Measurements from ENCODE around the gene MYBPC1. TPM values are rescaled to one million over a fixed set of nuclear protein-coding genes. Genes with fewer than 3 reads are reported as not detected.
"Not testable (repeated sequence)": the region's sequence is repeated elsewhere in the genome, so short reads cannot be mapped to it uniquely, and the experiment has no call there.

The MYBPC1 gene
- total RNA-seq, 1 experiment from 2014 or later = not detected

DNA sequence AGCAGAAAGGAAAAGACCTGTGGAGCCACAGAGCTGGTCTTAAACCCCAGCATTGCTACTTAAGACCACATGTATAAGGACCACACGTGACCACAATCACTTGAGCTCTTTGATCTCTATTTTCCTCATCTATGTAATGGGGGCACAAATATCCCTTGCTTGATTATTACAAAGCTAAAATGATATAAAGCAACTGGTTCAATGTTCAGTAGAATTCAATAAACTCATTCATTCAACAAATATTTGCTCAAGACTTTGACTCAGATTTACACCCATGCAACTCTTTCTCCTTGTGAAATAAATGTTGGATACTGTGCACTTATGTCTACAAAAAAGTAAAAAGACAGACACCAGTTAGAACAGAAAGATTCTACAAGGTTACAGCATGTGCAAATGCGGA, 80.8 kb downstream of the MYBPC1 start:
- no CpG with 5 or more reads among the region's 2 CpGs for WGBS (ENCODE audit: extremely low coverage, insufficient read length, low lambda C conversion rate)
- TF ChIP-seq, protein P1, sequence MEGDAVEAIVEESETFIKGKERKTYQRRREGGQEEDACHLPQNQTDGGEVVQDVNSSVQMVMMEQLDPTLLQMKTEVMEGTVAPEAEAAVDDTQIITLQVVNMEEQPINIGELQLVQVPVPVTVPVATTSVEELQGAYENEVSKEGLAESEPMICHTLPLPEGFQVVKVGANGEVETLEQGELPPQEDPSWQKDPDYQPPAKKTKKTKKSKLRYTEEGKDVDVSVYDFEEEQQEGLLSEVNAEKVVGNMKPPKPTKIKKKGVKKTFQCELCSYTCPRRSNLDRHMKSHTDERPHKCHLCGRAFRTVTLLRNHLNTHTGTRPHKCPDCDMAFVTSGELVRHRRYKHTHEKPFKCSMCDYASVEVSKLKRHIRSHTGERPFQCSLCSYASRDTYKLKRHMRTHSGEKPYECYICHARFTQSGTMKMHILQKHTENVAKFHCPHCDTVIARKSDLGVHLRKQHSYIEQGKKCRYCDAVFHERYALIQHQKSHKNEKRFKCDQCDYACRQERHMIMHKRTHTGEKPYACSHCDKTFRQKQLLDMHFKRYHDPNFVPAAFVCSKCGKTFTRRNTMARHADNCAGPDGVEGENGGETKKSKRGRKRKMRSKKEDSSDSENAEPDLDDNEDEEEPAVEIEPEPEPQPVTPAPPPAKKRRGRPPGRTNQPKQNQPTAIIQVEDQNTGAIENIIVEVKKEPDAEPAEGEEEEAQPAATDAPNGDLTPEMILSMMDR (conservative IDR thresholded peaks at IDR 0.05) = no peak
- no peak overlapping the region for H2BK15ac ChIP-seq (ENCODE audit: low read depth, low read length)

DNA sequence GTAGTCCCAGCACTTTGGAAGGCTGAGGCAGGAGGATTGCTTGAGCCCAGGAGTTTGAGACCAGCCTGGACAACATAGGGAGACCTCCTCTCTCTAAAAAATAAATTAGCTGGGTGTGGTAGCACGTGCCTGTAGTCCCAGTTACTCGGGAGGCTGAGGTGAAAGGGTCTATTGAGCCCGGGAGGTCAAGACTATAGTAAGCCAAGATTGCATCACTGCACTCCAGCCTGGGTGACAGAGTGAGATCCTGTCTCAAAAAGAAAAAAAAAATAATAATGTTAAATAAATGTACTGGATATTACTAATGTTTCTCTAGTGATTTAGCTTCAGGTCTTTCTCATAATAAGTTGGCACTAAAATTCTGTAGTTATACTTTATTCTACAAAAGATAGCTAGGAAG, 81.7 kb downstream of the MYBPC1 start:
- not testable (repeated sequence) for H3K23ac ChIP-seq (ENCODE audit: insufficient read length, low read depth, low read length); H3K27me3 Mint-ChIP-seq (ENCODE audit: low read depth); H3K79me1 ChIP-seq (ENCODE audit: insufficient read depth, low read depth, low read length, poor library complexity, severe bottlenecking); H2BK120ac ChIP-seq (ENCODE audit: low read depth, low read length, poor library complexity, severe bottlenecking); H3K4ac ChIP-seq (ENCODE audit: low read depth, low read length); H2BK5ac ChIP-seq (ENCODE audit: insufficient read length, low read length); H2AK5ac ChIP-seq (ENCODE audit: insufficient read length, low read length); H3K79me2 ChIP-seq (ENCODE audit: insufficient read depth, low read length); H3K4me3 Mint-ChIP-seq; H4K20me1 ChIP-seq (ENCODE audit: control insufficient read depth, insufficient read depth, insufficient read length); H3K23me2 ChIP-seq (ENCODE audit: insufficient read length, low read depth, low read length, poor library complexity, severe bottlenecking); H3K27ac ChIP-seq (ENCODE audit: insufficient read length, low read depth, low read length); H4K5ac ChIP-seq (ENCODE audit: insufficient read length, low read depth, low read length); H3K4me2 ChIP-seq (ENCODE audit: insufficient read depth, insufficient read length, low read length); H3K9me3 Mint-ChIP-seq; H3K56ac ChIP-seq (ENCODE audit: insufficient read length, low read depth, low read length); H3K36me3 Mint-ChIP-seq (ENCODE audit: insufficient read depth in 1 of 3, low read depth in 3 of 3); DNase-seq; H3K27ac Mint-ChIP-seq; H2AFZ ChIP-seq (ENCODE audit: low read length); H3K4me1 ChIP-seq (ENCODE audit: insufficient read depth, low read length); H4K8ac ChIP-seq (replicated peaks; ENCODE audit: insufficient read length, low read depth, low read length); H3K4me1 Mint-ChIP-seq; H3K9ac ChIP-seq (ENCODE audit: extremely low read depth, insufficient read length, low read length); H3K18ac ChIP-seq (ENCODE audit: insufficient read length, low read depth, low read length); H2BK20ac ChIP-seq (ENCODE audit: low read depth, low read length, poor library complexity, severe bottlenecking); H3K27me3 ChIP-seq (ENCODE audit: insufficient read depth, low read length); H4K91ac ChIP-seq (ENCODE audit: insufficient read length, low read depth, low read length); H2BK15ac ChIP-seq (ENCODE audit: low read depth, low read length); H3K9me3 ChIP-seq (ENCODE audit: control insufficient read depth, low read depth, low read length); H3T11ph ChIP-seq (ENCODE audit: low read length); H3K14ac ChIP-seq (ENCODE audit: insufficient read depth, low read length); H2BK12ac ChIP-seq (ENCODE audit: insufficient read length, low read depth, low read length)
- WGBS (ENCODE audit: extremely low coverage, insufficient read length, low lambda C conversion rate) = no CpG with 5 or more reads among the region's 3 CpGs

More for the DNA sequence above, 80.8 kb downstream of the MYBPC1 start:
- H4K91ac ChIP-seq (ENCODE audit: insufficient read length, low read depth, low read length) = no peak overlapping the region
- H3K23ac ChIP-seq (ENCODE audit: insufficient read length, low read depth, low read length) = no peak overlapping the region
- no peak overlapping the region for H2BK5ac ChIP-seq (ENCODE audit: insufficient read length, low read length)
- H3K79me2 ChIP-seq (ENCODE audit: insufficient read depth, low read length) = no peaks in the 10 kb centered on the region
- no peaks in the 10 kb centered on the region for H4K20me1 ChIP-seq (ENCODE audit: control insufficient read depth, insufficient read depth, insufficient read length)
- H2AFZ ChIP-seq (ENCODE audit: low read length) = no peak overlapping the region
- no peak overlapping the region for H3K4me3 Mint-ChIP-seq
- no peak overlapping the region for H3K56ac ChIP-seq (ENCODE audit: insufficient read length, low read depth, low read length)
- no peak overlapping the region for H2AK5ac ChIP-seq (ENCODE audit: insufficient read length, low read length)
- H3K9ac ChIP-seq (ENCODE audit: extremely low read depth, insufficient read length, low read length) = no peak overlapping the region
- no peak overlapping the region for H3K27ac Mint-ChIP-seq
- no peak for DNase-seq
- no peak overlapping the region for H4K8ac ChIP-seq (replicated peaks; ENCODE audit: insufficient read length, low read depth, low read length)
- H4K5ac ChIP-seq (ENCODE audit: insufficient read length, low read depth, low read length) = no peak overlapping the region
- no peaks in the 10 kb centered on the region for H3K23me2 ChIP-seq (ENCODE audit: insufficient read length, low read depth, low read length, poor library complexity, severe bottlenecking)
- no peaks in the 10 kb centered on the region for H3K4me1 ChIP-seq (ENCODE audit: insufficient read depth, low read length)
- no peak overlapping the region for H2BK20ac ChIP-seq (ENCODE audit: low read depth, low read length, poor library complexity, severe bottlenecking)
- no peak overlapping the region for H3K14ac ChIP-seq (ENCODE audit: insufficient read depth, low read length)
- H3T11ph ChIP-seq (ENCODE audit: low read length) = no peak overlapping the region
- H3K36me3 Mint-ChIP-seq (ENCODE audit: insufficient read depth in 1 of 3, low read depth in 3 of 3) = no peaks in the 10 kb centered on the region
- no peaks in the 10 kb centered on the region for H3K9me3 Mint-ChIP-seq
- peaks cover 2% of the 10 kb centered on the region; the same call in 1 of the 2 replicates for H3K27me3 Mint-ChIP-seq (ENCODE audit: low read depth)
- no peak overlapping the region for H3K4ac ChIP-seq (ENCODE audit: low read depth, low read length)
- H3K27me3 ChIP-seq (ENCODE audit: insufficient read depth, low read length) = no peaks in the 10 kb centered on the region
- no peaks in the 10 kb centered on the region for H3K4me1 Mint-ChIP-seq
- H3K4me2 ChIP-seq (ENCODE audit: insufficient read depth, insufficient read length, low read length) = no peak overlapping the region
- no peaks in the 10 kb centered on the region for H3K79me1 ChIP-seq (ENCODE audit: insufficient read depth, low read depth, low read length, poor library complexity, severe bottlenecking)
- H2BK12ac ChIP-seq (ENCODE audit: insufficient read length, low read depth, low read length) = no peak overlapping the region
- no peak overlapping the region for H3K27ac ChIP-seq (ENCODE audit: insufficient read length, low read depth, low read length)
- H3K18ac ChIP-seq (ENCODE audit: insufficient read length, low read depth, low read length) = no peak overlapping the region
- no peaks in the 10 kb centered on the region for H3K9me3 ChIP-seq (ENCODE audit: control insufficient read depth, low read depth, low read length)
- H2BK120ac ChIP-seq (ENCODE audit: low read depth, low read length, poor library complexity, severe bottlenecking) = no peak overlapping the region
